Amygdala (tissue), 56 donors: ENCODE data around the gene SMIM31.

Source experiments
- DNase-seq, 56 donors: peaks; one replicate each; lab custom pipeline; 2025; lab: John Stamatoyannopoulos, UW

SMIM31 gene

DNA sequence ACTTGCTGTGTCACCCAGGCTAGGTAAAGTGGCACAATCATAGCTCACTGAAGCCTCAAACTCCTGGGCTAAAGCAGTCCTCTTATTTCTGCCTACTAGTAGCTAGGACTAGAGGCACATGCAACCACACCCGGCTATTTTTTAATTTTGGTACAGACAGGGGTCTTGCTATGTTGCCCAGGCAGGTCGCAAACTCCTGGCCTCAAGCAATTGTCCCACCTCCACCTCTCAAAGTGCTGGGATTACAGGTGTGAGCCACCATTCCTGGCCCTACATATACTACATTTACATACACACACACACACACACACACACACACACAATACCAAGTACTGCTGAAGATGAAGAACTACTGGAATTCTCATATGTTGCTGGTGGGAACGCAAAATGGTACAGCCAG is 26.9 kb downstream of the SMIM31 start:
- DNase-seq, result no peak

DNA sequence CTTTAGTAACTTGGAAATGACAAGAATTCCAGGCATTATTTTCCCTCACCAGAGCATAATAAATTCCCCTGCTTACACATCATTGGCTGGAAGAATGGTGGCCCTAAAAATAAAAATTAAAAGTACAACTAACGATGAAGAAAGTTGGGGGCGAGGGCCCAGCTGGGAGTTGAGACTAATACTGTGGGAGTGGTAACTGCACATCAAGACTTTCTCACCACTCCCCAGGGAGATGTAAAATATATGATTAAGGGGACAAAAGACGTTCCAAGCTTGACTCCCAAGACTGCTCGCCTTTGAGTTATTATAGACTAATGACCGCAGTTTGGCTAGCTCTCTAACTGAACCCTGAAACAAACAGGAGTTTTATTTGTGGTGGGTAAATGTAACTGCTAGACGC is 30.0 kb downstream of the SMIM31 start:
- no peak for DNase-seq

DNA sequence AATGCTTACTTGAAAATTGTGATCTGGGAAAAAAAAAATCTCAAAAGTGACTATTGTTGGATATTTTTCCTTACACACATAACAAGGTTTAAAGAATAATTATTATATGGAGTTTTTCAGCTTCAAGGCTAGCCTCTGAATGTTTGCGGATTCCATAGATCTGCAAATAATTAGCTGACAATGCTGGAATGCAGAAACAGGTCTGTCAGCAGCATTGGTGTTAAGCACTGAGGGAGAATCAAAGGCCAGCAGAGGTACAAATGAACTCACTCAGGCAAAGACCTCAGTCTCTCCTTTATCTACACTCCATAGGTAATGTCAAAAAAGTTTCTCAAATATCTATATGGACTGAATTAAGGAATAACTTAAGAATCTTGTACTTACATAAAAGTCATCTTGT is 35.1 kb downstream of the SMIM31 start:
- DNase-seq, result no peak

DNA sequence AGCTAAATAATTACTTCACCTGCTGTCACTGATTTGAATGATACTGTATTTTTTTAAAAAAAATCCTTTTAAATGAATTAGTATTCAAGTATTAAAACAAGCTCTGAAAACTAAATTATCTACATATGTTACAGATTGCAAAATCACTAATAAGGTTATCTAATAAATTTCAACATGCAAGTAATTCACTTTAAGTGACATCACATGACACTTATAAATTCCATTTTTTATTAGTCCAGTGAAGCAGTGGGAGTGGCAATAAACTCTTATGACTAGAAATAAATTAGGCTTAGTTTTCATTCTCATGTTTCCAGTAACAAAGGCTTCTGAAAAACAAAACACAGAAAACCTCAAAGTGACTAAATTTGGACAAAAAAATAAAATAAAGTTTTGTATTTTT is 36.3 kb downstream of the SMIM31 start:
- no peak for DNase-seq

DNA sequence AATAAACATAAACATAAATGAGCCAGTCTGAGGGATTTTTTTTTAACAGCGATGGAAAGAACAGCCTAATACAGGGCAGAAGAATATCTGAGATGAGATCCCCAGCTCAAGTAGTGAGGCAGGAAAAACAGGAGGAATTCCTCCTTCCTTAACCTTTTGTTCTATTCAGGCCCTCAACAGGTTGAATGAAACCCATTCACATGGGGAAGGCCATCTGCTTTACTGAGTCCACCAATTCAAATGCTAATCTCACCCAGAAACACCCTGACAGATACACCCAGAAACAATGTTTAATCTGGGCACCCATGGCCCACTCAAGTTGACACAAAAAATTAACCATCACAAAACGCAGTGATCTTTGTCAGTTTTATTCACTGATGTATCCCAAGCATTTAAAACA is 45.5 kb downstream of the SMIM31 start:
- no peak for DNase-seq

DNA sequence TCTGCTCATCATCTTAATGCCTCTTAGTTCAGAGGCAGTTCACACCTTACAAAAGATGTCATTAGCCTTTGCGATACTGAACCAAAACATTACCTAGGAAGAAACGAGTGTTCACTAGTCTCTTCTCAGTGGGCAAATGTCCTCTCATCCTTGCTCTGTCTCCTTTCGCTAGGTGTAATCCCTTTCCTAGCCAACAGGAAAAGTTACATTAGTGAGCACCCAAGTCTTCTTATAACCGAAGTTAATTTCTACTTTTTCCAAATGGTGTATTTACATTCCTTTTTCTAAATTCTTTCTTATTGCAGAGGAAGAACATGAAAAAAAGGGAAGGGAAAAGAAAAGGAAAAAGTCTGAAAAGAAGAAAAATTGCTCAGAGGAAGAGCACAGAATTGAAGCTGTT is 46.9 kb downstream of the SMIM31 start:
- no peak for DNase-seq

DNA sequence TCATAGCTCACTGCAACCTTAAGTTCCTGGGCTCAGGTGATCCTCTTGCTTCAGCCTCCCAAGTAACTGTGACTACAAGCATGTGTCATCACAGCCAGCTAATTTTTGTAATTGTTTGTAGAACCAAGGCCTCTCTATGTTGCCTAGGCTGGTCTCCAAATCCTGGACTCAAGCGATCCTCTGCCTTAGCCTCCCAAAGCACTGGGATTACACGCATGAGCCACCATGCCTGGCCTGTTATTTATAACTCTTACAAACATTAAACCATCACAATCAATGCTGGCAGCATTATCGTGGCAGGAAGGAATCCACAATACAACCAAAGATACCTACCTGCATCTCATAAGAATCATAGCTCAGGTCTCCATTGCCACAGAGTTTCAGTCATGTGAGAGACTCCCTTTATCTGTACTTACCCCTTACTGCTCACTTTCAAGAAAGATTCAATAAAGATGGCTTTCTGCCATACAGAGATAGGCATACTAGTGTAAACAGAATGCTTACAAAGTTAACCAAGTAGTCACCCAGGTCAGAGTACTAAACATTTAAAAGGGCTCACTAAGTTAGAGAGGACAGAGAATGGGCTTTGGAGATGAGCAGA is 48.5 kb downstream of the SMIM31 start:
- no peak for DNase-seq

DNA sequence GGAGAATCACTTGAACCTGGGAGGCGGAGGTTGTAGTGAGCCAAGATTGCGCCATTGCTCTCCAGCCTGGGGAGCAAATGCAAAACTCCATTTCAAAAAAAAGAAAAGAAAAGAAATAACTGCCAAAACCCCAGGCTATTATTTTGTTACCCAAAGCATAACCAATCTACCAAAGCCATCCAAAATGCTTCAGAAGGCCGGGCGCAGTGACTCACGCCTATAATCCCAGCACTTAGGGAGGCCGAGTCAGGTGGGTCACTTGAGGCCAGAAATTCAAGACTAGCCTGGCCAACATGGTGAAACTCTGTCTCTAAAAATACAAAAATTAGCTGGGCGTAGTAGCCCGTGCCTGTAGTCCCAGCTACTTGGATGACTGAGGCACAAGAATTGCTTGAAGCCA is 49.8 kb downstream of the SMIM31 start:
- no peak for DNase-seq

DNA sequence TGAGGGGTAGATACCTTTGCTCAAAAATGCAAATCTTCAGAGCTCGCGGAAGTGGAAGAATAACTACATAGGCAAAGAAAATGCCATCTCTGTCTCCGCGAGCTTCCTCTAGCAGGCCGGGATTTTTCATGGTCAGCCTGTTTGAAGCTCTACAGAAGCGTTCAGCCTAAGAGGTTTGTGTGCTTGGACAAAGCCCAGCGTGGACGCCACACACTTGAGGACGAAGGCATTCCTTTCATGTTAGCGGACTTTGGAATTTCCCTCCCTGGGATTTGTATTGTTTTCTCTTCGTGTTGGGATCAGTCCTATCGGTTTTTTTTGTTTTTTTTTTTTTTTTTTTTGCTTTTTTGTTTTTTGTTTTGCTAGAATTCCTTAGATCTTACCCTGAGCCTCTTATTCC is 53.7 kb downstream of the SMIM31 start:
- no peak for DNase-seq

DNA sequence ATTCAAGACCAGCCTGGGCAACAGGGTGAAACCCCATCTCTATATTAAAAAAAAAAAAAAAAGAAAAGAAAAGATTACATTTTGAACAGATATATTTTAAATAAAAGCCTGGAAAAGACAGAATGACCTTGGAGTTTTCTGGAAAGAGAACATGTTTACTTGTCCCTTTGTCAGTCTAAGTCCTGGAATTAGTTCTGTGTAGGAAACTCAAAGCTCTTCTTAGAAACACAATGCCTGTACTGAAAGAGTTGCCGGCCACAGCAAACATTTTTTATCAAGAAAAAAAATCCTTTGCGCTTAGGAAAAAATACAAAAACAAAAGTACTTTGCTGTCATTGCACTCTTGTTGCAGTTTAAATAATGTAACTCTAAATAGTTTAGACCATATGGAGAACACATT is 59.6 kb downstream of the SMIM31 start:
- no peak for DNase-seq

DNA sequence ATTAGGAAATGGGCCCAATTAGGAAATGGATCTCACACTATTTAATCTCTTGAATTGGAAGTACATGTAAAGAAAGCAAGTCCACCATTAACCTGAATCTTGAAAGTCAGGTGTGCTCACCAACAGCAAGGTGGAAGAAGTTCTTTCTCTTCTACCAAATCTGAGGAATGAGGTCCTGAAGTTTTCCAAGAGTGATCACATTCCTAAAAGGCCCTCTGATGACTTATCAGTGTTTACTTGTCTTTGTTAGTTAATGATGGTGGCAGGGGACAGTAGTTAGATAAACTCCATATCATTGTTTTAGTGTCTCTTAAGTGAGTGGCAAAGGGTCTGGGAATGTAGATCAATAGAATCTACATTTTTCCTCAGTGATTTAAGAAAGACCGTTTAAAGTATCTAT is 61.8 kb downstream of the SMIM31 start:
- no peak for DNase-seq

DNA sequence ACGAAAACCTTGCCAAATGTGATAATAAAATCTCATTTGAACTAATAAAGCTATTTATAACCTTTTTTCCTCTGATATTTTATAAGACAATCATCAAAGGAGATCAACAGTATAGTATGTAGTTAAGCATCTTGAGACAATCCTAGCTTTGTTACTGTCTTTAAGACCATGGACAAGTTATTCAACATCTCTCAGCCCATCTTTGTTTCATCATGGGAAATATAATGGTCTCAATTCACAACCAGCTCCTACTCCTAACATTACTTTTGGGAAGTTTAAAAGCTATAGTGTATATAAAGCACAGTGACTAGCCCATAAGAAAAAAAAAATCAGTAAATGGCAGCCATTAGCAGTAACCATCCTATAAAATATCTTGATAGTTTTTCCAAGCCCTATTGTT is 65.4 kb downstream of the SMIM31 start:
- DNase-seq, result no peak

DNA sequence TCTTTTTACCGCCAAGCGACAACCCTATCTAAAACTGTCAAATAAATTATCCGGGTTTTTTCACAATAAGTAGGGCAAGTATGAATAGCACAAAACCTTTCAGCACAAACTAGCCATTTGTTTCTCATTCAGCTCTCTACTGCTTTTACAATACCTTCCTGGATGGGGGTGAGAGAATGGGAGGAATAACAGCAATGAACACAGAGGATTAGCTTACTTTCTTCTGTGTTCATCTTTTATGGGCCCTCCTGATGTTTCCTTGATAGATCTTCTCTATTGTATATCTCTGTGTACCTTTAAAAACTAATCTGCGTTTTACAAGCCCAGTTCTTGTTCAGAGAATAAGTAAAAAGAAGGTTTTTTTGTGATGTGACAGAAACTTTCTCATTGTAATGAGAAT is 67.8 kb downstream of the SMIM31 start:
- DNase-seq, result no peak

DNA sequence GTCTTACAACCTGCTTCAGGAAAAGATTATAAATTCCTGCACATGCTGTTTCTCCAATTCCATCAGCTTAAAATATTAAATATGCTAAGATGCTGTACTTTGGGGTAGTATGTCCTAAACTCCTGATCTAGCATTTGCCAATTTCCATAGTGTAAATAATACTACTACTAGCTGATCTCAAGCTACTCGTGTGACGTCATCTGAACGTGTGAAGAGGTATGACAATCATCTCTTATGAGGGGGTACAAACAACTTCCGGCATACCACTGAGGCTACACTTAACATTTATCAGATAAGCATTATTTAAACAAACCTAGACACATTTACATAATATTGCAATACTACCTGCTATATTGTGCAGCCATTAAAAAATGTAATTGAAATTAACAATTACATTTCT is 70.7 kb downstream of the SMIM31 start:
- no peak for DNase-seq

DNA sequence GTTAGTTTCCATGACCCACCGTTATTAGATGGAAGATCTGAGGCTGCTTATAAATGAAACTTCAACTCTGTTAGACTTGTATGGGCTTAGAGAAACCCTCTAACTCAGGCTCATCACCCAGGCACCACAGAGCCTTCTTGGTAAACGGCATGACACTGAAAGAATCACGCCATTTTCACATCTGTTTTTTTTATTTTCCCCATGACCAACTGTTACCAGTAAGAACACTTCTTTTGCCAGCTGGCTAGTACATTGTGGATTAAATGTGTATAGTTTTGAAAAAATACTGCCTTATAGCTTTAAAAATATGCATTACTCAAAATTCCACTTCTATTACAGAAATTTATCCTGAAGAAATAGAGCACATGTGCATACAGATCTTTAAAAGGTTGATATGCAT is 75.0 kb downstream of the SMIM31 start:
- no peak for DNase-seq

DNA sequence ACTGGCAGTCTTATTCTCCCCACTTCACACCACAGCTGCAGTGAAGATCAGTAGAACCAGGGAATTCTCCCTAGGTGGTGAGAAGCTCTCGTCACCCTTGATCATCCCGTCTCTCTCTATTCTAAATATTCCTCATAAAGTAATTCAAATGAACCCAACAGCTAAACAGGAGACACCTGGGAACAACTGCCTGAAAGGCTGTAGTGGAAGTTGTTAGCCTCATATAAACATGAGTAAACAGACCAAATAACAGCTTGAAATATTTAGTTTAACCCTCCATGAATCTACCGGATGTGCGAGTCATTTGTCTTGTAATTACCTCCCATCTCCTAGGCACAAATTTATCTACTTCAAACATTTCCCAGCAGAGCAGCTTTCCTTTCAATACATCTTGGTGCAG is 92.6 kb downstream of the SMIM31 start:
- no peak for DNase-seq

DNA sequence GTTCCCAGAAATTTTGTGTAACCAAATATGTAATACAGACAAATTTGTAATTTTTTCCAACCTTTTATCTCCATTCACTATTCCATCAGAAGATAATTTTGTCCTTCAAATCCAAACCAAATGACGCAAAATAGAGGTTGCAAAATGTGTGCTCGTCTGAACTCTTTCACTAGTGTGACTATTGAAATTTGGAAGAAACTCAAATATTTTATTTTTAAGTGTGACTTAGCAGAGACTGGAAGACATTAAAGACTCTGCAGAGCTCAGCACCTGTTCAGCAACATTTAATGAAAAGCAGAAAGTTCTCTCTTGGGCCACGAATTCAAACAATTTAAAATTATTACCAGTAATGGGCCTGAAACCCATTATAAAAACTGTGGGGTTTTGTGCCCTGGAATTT is 93.1 kb downstream of the SMIM31 start:
- DNase-seq, result no peak

DNA sequence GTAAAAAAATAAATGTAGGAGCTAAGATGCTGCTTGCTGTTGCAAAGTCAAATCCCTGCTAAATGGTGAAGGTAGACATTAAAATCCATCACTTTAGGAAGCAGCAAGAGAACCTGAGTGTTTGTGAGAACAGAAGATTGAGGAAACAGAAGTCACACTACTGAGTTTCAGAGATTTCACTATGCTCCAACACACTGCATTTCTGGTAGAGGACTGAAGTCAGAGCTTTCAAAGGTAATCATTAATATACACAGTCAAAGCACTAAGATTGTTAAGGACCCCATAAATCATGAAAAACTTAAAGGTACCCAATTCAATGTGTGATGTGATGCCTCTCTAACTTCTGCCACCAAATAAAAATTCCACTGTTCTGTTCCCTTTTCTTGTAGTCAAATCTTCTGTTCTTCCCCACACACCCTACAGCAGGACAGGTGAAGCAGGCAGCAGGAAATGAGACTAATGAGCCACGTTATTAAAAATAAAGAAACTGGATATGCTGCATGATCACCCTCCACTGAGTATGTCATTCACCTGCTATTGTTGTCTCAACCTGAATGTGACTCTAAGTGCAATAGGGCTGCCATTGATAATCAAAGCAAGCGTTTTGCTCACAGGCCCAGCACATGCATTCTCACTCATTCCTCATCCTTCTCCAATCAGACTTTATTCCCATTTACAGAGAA is 94.2 kb downstream of the SMIM31 start:
- DNase-seq, result no peak
